Measurements from ENCODE around the gene GGTLC2. TPM values are rescaled to one million over a fixed set of nuclear protein-coding genes. Genes with fewer than 3 reads are reported as not detected.
"Not testable (repeated sequence)": the region's sequence is repeated elsewhere in the genome, so short reads cannot be mapped to it uniquely, and the experiment has no call there.

Gene GGTLC2
- total and polyA plus RNA-seq, 8 donors: not detected

DNA sequence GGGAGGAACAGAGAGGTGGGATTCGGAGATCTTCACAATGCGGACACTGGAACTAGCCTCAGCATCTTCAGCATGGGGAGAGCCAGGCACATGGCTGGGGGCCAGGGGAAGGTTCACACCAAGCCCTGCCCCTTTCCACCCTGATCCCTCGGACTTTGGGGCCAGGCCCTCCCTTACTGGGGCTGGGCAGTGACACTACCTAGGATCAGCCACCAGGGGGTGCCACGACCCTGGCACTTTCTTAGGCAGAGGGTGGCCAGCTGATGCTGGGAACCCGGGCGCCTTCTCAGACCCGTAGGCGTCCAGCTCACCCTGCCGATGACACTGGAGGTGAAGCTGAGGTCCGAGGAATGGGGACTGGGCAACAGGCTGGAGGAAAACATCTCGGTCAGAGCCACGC, 3.5 kb downstream of the GGTLC2 start:
- intact Hi-C loops (cut with DNase I); DNase-seq: not testable (repeated sequence)
- WGBS, 2 donors: 7 to 31% methylated on average over 7 to 12 of the region's 12 CpGs

DNA sequence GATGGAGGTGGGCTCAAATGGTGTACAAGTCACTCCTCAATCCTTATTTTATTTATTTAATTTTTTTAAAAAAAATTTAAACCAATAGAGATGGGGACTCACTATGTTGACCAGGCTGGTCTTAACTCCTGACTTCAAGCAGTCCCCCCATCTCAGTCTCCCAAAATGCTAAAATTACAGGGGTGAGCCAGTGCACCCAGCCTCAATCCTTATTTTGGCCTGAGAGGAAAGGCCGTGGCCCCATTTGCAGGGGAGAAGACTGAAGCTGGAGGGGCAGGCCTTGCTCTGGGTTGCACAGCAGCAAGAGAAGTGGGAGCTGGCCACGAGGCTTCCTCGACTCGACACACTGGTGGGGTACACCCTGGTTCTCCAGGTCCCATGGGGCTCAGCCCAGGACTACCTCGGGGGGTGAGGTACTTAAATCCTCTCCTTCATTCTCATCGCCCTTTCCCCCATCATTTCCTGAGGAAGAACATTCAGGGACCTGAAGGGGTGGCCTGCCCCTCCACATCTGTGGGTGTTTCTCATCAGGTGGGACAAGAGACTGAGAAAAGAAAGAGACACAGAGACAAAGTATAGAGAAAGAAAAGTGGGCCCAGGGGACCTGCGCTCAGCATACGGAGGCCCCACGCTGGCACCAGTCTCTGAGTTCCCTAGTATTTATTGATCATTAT, 4.6 kb downstream of the GGTLC2 start:
- H3K27me3 ChIP-seq; DNase-seq; H3K4me1 ChIP-seq; intact Hi-C loops (cut with DNase I); H3K9me3 ChIP-seq; H3K4me3 ChIP-seq; H3K27ac ChIP-seq; H3K36me3 ChIP-seq; ATAC-seq; FAIRE-seq: not testable (repeated sequence)
- 91 to 95% methylated on average over 6 to 7 of the region's 9 CpGs for WGBS, 2 donors

More for the DNA sequence above, 3.5 kb downstream of the GGTLC2 start:
- H3K36me3 ChIP-seq, H3K4me3 ChIP-seq, H3K4me1 ChIP-seq, H3K27me3 ChIP-seq, H3K27ac ChIP-seq, FAIRE-seq, ATAC-seq, H3K9me3 ChIP-seq: not testable (repeated sequence)
- TF ChIP-seq, protein P1, sequence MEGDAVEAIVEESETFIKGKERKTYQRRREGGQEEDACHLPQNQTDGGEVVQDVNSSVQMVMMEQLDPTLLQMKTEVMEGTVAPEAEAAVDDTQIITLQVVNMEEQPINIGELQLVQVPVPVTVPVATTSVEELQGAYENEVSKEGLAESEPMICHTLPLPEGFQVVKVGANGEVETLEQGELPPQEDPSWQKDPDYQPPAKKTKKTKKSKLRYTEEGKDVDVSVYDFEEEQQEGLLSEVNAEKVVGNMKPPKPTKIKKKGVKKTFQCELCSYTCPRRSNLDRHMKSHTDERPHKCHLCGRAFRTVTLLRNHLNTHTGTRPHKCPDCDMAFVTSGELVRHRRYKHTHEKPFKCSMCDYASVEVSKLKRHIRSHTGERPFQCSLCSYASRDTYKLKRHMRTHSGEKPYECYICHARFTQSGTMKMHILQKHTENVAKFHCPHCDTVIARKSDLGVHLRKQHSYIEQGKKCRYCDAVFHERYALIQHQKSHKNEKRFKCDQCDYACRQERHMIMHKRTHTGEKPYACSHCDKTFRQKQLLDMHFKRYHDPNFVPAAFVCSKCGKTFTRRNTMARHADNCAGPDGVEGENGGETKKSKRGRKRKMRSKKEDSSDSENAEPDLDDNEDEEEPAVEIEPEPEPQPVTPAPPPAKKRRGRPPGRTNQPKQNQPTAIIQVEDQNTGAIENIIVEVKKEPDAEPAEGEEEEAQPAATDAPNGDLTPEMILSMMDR (IDR thresholded peaks at IDR 0.05): peak in 2 of 4 donors; percentile 14 to 40

DNA sequence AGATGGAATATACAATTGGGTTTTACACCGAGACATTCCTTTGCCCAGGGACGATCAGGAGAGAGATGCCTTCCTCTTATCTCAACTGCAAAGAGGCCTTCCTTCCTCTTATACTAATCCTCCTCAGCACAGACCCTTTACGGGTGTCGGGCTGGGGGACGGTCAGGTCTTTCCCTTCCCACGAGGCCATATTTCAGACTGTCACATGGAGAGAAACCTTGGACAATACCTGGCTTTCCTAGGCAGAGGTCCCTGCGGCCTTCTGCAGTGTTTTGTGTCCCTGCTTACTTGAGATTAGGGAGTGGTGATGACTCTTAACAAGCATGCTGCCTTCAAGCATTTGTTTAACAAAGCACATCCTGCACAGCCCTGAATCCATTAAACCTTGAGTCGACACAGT, 5.3 kb downstream of the GGTLC2 start:
- 60 to 85% methylated on average over 4 to 6 of the region's 8 CpGs for WGBS, 2 donors
- H3K27me3 ChIP-seq; FAIRE-seq; ATAC-seq; H3K4me1 ChIP-seq; H3K9me3 ChIP-seq; H3K4me3 ChIP-seq; H3K36me3 ChIP-seq; intact Hi-C loops (cut with DNase I); DNase-seq; H3K27ac ChIP-seq: not testable (repeated sequence)

DNA sequence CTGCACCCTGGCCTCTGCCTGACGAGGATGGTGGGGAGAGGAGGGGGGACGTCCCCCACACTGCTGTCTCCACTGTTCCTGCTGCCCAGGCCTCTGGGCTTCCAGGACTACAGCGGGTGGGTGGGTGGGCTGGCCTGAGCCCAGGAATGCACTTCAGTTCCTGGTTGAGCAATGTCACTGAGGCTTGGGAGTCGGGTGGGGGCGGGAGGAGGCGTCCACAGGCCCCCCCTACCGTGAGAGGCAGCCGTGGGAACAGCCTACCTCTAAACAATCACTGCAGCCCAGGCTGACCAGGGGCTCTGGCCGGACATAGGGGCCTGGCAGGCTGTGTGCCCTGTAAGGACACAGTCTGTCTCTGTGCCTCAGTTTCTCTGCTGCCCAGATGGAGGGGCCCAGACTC, 6.0 kb downstream of the GGTLC2 start:
- H3K27ac ChIP-seq; H3K36me3 ChIP-seq; H3K9me3 ChIP-seq; intact Hi-C loops (cut with DNase I); H3K27me3 ChIP-seq; DNase-seq; FAIRE-seq; H3K4me3 ChIP-seq; H3K4me1 ChIP-seq; ATAC-seq: not testable (repeated sequence)
- 36 to 60% methylated on average over 5 to 8 of the region's 9 CpGs for WGBS, 2 donors

DNA sequence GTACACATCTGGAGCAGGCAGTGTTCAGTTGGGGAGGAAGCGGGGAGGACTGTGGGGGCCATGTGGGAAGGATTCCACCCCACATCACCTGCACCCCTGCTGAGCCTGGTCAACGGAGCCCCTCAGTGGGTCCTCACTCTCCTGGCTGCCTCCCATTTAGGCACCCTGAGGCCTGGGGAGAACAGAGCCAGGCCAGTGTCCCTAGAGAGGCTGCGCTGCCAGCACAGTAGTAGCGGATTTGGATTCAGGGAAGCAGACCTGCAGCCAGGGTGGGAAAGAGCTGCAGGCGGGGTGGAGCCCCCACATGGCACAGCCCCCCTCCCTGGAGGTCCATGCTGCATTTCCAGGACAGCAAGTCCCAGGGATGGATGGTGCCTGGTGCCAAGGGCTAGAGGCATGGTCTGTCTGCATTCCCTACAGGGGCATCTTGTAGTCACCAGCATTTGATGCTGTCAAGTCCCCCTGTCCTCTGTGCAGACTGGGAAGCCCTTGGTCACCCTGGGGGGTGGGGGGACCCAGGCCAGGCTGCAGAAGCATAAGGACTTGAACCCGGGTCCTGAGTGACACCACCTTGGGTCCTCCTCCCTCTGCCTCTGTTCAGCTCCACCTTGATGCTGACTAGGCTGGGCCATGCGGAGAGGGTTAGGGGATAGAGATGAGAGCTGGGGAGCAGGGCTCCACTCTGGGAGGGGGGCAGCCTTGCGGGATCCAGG, 6.5 kb downstream of the GGTLC2 start:
- H3K4me1 ChIP-seq; H3K9me3 ChIP-seq; intact Hi-C loops (cut with DNase I); H3K36me3 ChIP-seq; FAIRE-seq; H3K27me3 ChIP-seq; DNase-seq; H3K27ac ChIP-seq; H3K4me3 ChIP-seq; ATAC-seq: not testable (repeated sequence)
- WGBS, 2 donors: 80 to 83% methylated on average over 4 to 7 of the region's 8 CpGs

DNA sequence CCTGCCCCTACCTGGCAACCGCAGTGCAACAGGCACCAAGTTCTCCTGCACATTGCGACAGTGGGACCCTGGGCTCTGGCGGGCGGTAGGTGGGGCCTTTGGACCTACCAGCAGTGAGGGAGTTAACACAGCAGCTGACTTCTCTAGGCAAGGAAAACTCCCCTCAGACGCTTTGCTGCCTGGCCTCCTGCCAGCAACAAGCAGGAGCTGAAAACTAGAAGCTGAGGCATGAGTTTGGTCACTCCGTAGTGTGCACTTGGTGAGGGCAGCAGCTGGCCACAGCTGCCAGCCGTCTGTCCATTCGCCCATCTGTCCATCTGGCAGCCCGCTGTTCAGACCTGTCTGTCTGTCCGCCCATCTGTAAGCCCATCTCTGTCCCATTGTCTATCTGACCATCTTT, 7.2 kb downstream of the GGTLC2 start:
- H3K9me3 ChIP-seq; H3K27ac ChIP-seq; DNase-seq; intact Hi-C loops (cut with DNase I); H3K4me3 ChIP-seq; FAIRE-seq; ATAC-seq; H3K27me3 ChIP-seq; H3K4me1 ChIP-seq; H3K36me3 ChIP-seq: not testable (repeated sequence)
- 46 to 65% methylated on average over 7 to 10 of the region's 10 CpGs for WGBS, 2 donors

DNA sequence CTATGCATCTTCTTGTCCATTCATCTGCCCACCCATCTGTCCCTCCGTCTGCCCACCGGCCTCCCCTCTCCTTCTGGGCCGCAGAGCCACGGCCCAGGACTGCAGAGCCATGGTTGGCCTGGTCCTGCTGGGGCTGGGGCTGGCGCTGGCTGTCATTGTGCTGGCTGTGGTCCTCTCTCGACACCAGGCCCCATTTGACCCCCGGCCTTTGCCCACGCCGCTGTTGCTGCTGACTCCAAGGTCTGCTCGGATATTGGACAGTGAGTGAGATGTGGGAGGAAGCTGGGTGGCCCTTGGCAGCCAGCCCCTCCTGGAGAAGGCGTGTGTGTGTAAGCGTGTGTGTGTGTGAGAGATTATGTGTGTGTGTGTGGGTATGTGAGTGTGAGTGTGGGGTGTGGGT, 7.7 kb downstream of the GGTLC2 start:
- H3K36me3 ChIP-seq; H3K27me3 ChIP-seq; H3K27ac ChIP-seq; intact Hi-C loops (cut with DNase I); DNase-seq; FAIRE-seq; H3K9me3 ChIP-seq; H3K4me3 ChIP-seq; ATAC-seq; H3K4me1 ChIP-seq: not testable (repeated sequence)
- WGBS, 2 donors: 68 to 79% methylated on average over 11 to 12 of the region's 12 CpGs

DNA sequence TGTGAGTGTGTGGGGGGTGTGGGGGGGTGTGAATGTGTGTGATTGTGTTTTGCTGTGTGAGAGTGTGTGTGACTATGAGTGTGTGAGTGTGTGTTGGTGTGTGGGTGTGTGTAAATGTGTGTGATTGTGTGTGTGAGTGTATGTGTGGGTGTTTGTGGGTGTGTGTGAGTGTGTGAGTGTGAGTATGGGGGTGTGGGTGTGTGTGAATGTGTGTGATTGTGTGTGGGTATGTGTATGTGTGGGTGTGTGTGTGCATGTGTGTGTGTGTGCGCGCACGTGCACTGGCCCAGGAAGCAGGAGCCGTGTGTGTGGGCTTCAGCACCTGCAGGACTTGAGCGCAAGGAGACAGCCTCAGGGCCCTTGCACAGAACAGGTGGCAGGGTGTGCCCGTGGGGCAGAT, 8.2 kb downstream of the GGTLC2 start:
- ATAC-seq: not testable (repeated sequence)

DNA sequence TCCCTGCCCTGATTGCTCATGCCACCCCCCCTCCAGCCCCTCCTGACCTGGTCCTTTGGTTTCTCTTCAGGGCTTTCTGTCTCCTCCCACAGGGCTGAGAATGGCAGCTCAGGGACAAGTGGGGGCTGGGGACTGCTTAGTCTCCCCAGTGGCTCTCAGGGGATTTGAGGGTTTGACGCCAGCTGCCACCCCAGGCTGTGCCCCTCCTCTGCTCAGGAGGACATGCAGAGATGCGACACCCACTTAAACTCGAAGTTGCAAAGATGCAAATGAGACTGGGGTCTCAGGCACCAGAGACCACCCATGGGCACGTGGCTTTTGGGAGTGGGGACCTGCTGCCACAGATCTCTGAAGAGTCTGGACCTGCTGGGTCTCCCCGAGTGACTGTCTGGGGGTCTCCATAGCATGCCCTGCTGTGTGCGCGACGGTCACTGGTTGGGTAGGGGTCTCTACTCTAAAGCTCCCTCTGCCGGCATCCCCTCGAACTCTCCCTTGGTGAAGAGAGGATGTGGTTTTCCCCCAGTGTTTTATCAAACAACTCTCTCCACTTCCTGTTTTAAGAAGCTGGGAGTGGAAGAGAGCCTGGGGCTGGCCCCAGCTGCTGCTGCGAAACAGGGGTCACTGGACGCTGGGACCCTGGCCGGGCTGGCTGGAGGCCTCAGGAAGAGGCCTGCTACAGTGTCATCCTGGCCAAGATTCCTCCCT, 9.4 kb downstream of the GGTLC2 start:
- H3K27me3 ChIP-seq; H3K4me3 ChIP-seq; H3K9me3 ChIP-seq; H3K4me1 ChIP-seq; intact Hi-C loops (cut with DNase I); ATAC-seq; H3K27ac ChIP-seq; FAIRE-seq; DNase-seq; H3K36me3 ChIP-seq: not testable (repeated sequence)
- WGBS, 2 donors: 29 to 30% methylated on average over 2 to 7 of the region's 13 CpGs

More for the DNA sequence above, 8.2 kb downstream of the GGTLC2 start:
- H3K4me3 ChIP-seq; H3K36me3 ChIP-seq; H3K4me1 ChIP-seq; DNase-seq; H3K27me3 ChIP-seq; H3K9me3 ChIP-seq; FAIRE-seq; intact Hi-C loops (cut with DNase I); H3K27ac ChIP-seq: not testable (repeated sequence)
- 84 to 89% methylated on average over 5 to 6 of the region's 6 CpGs for WGBS, 2 donors
